GM13976 (cell line): ENCODE measurements around the gene KRTAP4-11.
"Not testable (repeated sequence)": the region's sequence is repeated elsewhere in the genome, so short reads cannot be mapped to it uniquely, and the experiment has no call there.

Experiments used
- DNase-seq: peaks from one replicate; pipeline ENCODE4 v3.0.0; 2012; ENCODE audit warnings: low spot score
- in situ Hi-C: fragments of 300-500 bp; cut with MboI; formaldehyde crosslinking; loops from one replicate; pipeline ENCODE4 v1.12.0; 2022; ENCODE audit warnings: low sequenced_read_pairs, mixed read lengths, inconsistent platforms; ENCODE audit not compliant: unreplicated experiment
- TF ChIP-seq, protein P1 (sequence below): IDR thresholded peaks from 2 replicates; pipeline ENCODE4 v1.5.1; 2012; ENCODE audit warnings: borderline replicate concordance, mild to moderate bottlenecking; ENCODE audit not compliant: insufficient read depth; ENCODE audit errors: extremely low read depth, missing control alignments, control extremely low read depth

KRTAP4-11 gene

GRCh38 chr17:41118721-41119120, 548 bp upstream of the KRTAP4-11 start:
- no peak for DNase-seq
- TF ChIP-seq, protein P1, sequence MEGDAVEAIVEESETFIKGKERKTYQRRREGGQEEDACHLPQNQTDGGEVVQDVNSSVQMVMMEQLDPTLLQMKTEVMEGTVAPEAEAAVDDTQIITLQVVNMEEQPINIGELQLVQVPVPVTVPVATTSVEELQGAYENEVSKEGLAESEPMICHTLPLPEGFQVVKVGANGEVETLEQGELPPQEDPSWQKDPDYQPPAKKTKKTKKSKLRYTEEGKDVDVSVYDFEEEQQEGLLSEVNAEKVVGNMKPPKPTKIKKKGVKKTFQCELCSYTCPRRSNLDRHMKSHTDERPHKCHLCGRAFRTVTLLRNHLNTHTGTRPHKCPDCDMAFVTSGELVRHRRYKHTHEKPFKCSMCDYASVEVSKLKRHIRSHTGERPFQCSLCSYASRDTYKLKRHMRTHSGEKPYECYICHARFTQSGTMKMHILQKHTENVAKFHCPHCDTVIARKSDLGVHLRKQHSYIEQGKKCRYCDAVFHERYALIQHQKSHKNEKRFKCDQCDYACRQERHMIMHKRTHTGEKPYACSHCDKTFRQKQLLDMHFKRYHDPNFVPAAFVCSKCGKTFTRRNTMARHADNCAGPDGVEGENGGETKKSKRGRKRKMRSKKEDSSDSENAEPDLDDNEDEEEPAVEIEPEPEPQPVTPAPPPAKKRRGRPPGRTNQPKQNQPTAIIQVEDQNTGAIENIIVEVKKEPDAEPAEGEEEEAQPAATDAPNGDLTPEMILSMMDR: no peak
- in situ Hi-C loops: no loop called here

- TF ChIP-seq, protein P1: no peak
- in situ Hi-C loops: no loop called here
Measured at GRCh38 chr17:41116297-41116696, 1.9 kb downstream of the KRTAP4-11 start.

DNA sequence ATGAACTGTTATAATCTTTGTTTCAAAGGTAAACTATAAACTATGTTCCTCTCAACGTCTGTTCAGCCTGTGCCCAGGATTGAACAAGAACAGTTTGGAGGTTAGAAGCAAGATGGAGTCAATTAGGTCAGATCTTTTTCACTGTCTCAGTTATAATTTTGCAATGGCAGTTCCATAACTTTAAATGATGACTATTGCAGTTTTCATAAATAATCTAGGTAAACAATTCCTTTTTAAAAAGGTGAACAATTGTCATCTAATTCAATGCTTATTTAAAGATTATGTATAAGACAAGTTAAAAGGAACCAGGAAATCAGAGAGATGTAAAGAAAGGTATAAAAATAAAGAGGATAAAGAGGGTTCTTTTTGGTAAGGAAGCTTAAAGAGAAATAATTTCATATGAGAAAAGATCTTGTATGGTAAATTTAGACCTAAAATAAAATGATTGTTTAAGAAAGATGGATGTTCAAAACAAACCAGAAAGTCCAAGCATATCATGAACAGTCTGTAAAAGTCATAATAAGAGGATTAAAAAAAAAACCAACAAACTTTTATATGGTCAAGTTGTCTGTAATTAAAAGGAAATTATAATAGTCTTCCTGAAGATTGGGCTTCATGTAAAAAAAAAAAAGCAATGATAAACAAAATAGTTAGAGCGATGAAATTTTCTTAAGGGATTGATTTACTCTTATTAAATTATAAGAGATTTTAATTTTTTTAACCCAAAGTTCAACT, 6.9 kb downstream of the KRTAP4-11 start:
- no peak for DNase-seq
- in situ Hi-C loops: no loop called here
- TF ChIP-seq, protein P1: no peak

More at GRCh38 chr17:41116297-41116696, 1.9 kb downstream of the KRTAP4-11 start:
- DNase-seq: no peak

DNA sequence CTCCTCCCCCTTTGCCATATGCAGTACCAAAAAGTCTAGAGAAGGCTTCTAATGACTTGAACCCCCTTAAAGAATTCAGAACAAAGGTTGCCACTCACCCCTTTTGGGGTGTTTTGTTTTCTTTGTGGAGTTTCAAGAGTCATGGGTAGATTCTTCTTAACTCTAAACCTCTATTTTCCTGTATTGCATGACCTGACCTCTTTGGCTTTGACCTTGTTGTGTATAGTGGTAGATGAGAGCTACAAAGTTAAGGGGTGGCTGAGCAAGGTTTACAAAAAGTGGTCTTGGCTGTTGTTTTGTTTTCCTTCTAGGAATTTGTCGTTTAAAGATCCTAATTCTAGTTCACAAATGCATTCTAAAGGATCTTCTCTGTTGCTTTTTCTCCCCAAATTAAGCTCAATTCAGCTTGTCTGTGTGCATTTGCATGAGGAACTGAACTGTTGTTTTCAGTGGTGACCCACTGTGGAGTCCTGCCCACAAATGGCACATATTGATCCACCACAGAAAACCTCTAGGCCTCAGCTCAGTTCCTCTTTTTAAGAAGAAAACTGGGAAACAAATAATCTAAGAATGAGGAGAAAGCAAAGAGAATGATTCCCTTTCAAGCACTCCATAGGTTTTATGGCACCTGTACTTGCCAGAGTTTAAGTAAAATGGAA, 9.3 kb downstream of the KRTAP4-11 start:
- in situ Hi-C loops: not testable (repeated sequence)

GRCh38 chr17:41107941-41108450, 10.2 kb downstream of the KRTAP4-11 start:
- in situ Hi-C loops: no loop called here
- TF ChIP-seq, protein P1: no peak
- no peak for DNase-seq

More for the DNA sequence above, 9.3 kb downstream of the KRTAP4-11 start:
- DNase-seq: not testable (repeated sequence)

GRCh38 chr17:41105347-41105746, 12.8 kb downstream of the KRTAP4-11 start, which contains the start of gene KRTAP4-9:
TSS of gene KRTAP4-9 (plus strand) at chr17:41105389. CDS start at chr17:41105389, 0 bp downstream.
- in situ Hi-C loops: not testable (repeated sequence)

DNA sequence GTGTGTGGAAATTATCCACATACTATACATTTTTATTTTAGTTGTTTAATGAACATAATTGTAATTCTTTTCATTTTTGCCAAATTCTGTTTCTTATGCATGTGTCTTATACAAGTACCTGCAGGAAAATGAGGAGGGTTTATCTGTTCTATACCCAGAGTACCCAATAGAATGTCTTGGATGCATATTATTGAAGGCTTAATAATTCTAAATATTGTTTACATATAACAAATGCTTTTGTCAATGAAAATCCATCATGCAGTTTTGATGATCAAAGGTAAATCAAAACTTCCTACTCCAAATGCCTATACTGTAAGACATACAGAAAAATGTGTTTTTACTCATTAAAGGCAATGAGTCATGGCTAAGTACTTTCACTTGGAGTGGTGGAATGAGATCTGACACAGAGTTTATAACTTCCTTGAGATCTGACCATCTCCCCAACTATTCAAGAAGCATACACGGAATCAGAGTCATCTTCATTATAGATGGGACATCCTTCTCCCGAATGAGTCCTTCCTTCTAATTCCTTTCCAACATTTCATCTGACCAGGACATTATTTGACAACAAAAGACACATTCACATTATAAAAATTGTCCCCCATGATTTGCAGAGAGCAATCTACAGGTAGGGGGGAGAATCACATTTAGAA, 13.7 kb downstream of the KRTAP4-11 start:
- in situ Hi-C loops, DNase-seq: not testable (repeated sequence)

More at GRCh38 chr17:41105347-41105746, 12.8 kb downstream of the KRTAP4-11 start, which contains the start of gene KRTAP4-9:
- not testable (repeated sequence) for DNase-seq

DNA sequence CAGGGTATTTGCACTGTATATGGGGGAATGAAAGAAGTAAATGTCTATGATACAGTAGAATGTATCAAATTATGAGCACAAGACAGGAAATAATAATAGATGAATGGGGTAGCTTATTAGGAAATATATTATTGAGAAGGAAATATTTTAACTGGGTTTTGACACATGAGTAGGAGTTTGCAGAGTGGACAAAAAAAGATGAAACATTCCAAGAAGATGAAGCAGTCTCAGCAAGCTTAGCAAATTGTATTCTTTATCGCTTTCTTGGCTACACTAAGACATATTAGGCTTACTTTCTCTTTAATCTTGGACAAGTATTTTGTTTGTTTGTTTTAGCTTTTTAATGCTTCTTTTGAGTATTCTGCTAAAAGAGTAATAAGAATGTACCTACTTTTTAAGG, 14.3 kb downstream of the KRTAP4-11 start:
- in situ Hi-C loops: no loop called here
- TF ChIP-seq, protein P1: no peak
- no peak for DNase-seq
